GM10266 (cell line): ENCODE measurements around the gene TTC21A.

Source experiments
- DNase-seq: peaks from one replicate; pipeline ENCODE4 v3.0.0; 2012; ENCODE audit errors: extremely low spot score
- TF ChIP-seq, protein P1 (sequence below): IDR thresholded peaks from 2 replicates; pipeline ENCODE4 v1.5.1; 2012; ENCODE audit warnings: mild to moderate bottlenecking, low read depth; ENCODE audit not compliant: control insufficient read depth, insufficient read depth; ENCODE audit errors: missing control alignments

The TTC21A gene

DNA sequence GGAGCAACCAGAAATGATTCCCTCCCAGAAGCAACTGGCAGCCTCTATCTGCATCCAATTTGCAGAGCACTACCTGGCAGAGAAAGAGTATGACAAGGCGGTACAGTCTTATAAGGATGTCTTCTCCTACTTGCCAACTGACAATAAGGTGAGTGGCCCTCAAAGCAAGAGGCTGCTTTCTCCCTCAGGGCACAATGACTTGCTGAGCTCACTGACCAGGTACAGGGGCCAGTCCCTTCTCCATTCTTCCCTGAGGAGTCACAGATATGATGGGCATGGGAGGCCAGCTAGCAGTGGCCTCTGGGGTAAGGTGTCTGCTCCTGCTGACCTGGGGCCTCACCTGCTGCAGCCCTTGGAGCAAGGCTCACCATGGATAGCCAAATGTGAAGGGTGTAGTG, 25.6 kb downstream of the TTC21A start:
- TF ChIP-seq, protein P1, sequence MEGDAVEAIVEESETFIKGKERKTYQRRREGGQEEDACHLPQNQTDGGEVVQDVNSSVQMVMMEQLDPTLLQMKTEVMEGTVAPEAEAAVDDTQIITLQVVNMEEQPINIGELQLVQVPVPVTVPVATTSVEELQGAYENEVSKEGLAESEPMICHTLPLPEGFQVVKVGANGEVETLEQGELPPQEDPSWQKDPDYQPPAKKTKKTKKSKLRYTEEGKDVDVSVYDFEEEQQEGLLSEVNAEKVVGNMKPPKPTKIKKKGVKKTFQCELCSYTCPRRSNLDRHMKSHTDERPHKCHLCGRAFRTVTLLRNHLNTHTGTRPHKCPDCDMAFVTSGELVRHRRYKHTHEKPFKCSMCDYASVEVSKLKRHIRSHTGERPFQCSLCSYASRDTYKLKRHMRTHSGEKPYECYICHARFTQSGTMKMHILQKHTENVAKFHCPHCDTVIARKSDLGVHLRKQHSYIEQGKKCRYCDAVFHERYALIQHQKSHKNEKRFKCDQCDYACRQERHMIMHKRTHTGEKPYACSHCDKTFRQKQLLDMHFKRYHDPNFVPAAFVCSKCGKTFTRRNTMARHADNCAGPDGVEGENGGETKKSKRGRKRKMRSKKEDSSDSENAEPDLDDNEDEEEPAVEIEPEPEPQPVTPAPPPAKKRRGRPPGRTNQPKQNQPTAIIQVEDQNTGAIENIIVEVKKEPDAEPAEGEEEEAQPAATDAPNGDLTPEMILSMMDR = no peak
- DNase-seq = no peak

DNA sequence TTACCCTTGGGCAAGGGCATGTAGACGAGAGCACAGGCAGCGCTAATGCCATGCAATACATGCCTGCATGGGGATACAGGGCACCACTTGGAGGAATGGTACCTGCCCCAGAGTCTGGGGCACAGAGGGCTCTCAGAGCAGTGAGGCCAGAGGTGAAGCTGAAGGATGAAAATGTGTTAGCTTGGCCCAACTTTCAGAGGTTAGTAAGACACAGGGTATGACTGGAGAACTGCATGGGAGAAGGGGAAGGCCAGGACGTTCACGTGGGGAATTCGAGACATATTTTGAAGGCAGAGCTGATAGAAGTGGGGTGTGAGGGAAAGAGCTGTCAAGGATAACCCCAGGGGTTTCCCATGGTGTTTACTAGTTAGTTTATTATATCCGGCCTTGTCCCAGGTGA, 26.3 kb downstream of the TTC21A start:
- no peak for DNase-seq
- TF ChIP-seq, protein P1 = no peak

DNA sequence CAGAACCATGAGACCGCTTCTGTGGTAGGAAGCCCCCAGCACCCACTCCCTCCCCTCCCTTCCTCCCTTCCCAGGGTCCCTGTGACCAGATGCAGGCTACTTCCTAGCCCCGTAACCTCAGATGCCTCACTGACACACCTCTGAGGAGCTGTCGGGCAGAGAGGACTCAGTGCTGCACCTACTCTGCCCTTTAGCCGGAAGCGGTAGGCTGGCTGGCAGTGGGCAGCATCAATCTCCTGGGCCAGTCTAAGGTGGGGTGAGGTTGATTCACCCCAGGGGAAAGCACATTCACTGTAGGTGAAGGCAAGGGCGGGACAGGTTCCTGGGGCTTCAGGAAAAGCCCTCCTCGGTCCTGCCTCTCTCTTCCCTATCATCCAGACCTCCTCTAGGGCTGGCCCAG, 26.8 kb downstream of the TTC21A start:
- no peak for DNase-seq
- TF ChIP-seq, protein P1 = no peak

DNA sequence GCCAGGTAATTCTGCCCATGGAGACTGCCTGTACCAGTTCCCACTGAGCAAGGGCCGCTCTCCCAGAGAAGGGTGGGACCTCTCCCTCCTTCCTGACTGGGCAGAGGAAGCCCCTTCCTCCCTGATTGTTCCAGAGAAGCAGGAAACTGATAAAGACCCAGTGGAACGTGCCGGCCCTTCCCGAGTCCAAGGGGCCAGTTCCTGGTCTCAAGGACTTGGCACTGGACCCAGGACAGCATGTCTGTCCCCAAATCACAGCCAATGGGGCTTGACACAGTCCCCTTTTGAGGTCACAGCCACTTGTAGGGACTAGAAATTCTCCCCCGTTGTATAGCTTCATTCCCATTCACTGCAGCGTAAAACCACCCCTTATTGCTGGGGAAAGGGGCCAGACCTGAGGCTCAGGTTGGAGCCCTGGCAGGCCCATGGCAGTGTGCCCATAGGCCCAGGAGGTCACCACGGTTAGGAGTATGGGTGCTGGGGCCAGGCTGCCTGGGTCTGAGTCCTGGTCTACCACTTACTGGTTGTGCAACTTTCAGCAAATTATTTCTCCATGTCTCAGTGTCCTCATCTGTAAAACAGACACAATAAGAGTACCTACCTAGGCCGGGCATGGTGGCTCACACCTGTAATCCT, 27.8 kb downstream of the TTC21A start:
- no peak for DNase-seq
- TF ChIP-seq, protein P1 = no peak

DNA sequence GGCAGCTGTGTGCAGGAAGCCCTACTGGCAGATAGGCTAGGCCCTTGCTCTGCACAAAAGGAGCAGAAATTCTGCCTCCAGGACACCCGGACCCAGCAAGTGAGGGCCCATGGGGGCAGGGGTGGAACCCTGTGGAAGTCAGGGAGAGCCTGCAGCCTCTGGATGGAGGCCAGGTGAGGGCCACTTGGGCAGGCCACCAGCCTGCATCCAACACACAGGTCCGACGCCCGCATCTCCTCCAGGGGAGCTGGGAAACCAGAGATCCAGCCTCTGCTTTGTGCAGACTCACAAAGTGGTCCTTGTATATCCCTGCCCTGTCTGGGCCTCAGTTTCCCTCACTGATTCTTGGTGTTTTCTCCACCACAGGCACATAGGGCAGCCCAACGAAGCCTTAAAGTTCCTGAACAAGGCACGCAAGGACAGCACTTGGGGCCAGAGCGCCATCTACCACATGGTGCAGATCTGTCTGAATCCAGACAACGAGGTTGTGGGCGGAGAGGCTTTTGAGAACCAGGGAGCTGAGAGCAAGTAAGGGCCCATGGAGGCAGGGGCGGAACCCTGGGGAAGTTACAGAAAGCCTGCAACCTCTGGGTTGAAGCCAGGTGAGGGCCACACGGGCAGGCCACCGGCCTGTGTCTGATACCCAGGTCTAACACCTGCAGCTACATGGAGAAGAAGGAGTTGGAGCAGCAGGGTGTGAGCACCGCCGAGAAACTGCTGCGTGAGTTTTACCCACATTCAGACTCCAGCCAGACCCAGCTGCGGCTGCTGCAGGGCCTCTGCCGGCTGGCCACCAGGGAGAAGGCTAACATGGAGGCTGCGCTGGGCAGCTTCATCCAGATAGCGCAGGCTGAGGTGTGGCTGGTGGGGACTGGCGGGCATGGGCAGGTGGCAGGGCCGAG, 29.3 kb downstream of the TTC21A start:
- TF ChIP-seq, protein P1 = no peak
- DNase-seq = no peak

DNA sequence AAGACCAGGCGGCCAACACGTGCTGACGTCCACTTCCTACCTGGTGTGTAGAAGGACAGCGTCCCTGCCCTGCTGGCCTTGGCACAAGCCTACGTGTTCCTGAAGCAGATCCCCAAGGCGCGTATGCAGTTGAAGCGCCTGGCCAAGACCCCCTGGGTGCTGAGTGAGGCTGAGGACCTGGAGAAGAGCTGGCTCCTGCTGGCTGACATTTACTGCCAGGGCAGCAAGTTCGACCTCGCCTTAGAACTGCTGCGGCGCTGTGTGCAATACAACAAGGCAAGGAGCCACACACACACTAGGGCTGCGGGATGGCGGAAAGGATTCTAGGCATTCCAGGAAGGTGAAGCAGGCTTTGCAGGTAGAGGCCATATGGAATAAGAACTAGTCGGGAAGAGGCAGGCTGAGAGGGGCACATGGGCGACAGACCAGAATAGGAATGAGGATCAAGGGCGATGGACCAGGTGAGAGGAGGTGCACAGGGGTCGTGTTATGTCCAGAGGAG, 30.0 kb downstream of the TTC21A start:
- TF ChIP-seq, protein P1 = no peak
- DNase-seq = no peak
